GM08714 (cell line): ENCODE results near the gene ABCA12.

ENCODE experiments used
- H3K4me3 ChIP-seq: fragments of 200-500 bp; sonication (Bioruptor generic); 2 replicates; pipeline ENCODE4 v1.5.1; 2014; ENCODE audit warnings: mild to moderate bottlenecking, low read length, inconsistent platforms
- ZNF274 ChIP-seq: IDR thresholded peaks from 2 replicates; pipeline ENCODE4 v1.6.1; 2012; ENCODE audit warnings: mild to moderate bottlenecking, low read depth, low read length

Gene ABCA12

DNA sequence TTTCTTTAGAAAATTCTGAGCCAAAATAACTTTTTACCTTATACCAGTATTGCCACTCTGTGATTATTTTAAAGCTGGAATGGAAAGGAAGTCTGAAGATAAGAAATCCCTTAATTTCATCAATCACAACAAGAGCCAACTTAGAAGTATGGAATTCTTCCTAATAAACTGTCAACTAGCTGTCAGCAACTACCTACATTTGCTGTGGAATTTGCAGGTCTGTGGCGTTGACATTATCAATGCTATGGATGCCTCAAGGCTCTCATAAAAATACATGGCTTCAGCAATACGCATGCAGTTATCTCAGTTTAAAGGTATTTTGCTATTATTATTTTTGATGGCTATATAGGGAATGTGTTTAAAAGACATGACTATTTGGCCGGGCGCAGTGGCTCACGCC lies 108.5 kb downstream of the ABCA12 start:
- no peak for TF ChIP-seq ZNF274
- H3K4me3 ChIP-seq = no peak overlapping the region

- no peak overlapping the region for H3K4me3 ChIP-seq
- no peak for TF ChIP-seq ZNF274
Measured at GRCh38 chr2:215028231-215028630, 110.2 kb downstream of the ABCA12 start.

DNA sequence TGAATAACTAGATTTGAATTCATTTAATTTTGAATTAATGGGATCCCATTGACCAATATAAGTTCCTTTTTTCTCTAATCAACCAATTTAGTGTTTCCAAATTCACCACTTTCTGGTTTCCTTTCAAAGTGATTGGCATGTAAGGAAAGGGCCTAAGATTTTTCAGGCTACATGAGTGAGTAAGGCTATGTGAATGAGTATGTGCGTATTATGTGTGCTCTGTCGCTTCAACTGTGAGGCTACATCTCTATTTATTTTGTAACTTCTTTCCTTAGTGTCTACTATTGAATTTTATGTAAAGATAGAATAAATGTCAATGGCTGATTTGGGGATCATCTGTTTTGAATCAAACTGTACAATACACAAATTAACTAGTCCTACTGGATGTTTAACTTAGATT lies 110.6 kb downstream of the ABCA12 start:
- H3K4me3 ChIP-seq = no peak overlapping the region
- no peak for TF ChIP-seq ZNF274

DNA sequence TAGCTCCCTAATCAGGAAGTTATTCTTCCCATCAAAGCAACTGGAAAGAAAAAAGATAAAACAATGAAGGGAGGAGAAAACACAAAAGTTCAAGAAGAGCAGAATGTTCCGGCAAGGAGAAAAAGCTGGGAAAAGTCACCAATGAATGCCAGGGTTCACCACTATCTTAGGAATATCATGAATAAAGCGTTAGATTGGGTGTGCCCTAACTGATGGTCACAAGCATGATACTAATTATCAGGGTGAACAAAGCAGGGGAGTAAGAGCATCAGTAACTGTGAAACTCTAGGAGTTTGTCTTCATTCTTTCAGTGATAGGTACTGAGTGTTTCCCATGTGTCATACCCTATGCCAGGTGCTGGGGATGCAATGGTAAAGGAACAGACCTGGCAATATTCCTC lies 115.5 kb downstream of the ABCA12 start:
- no peak overlapping the region for H3K4me3 ChIP-seq
- TF ChIP-seq ZNF274 = no peak

GRCh38 chr2:215022418-215022817 lies 116.0 kb downstream of the ABCA12 start:
- no peak overlapping the region for H3K4me3 ChIP-seq
- TF ChIP-seq ZNF274 = no peak

GRCh38 chr2:215020283-215020682 lies 118.1 kb downstream of the ABCA12 start:
- no peak for TF ChIP-seq ZNF274
- no peak overlapping the region for H3K4me3 ChIP-seq

GRCh38 chr2:215019521-215020145 lies 118.8 kb downstream of the ABCA12 start:
- no peak overlapping the region for H3K4me3 ChIP-seq
- TF ChIP-seq ZNF274 = no peak

DNA sequence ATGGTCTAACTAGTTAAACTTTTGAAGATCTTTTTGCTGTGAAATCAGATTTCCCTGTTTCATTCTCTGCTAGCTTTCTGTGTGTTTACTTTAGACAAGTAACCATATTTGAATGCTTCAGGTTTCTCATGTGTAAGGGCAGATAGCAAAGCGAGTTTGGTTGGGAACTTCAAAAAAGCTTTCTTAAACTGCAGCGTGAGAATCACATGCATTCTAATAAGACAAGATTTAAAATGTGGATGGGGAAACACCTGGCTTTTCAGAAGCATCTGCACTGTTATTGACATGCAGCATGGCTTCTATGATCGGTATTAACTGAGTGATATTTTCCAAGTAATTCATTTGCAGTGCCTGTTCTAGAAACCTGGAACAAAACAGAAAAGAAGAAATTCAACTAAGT lies 119.3 kb downstream of the ABCA12 start:
- no peak for TF ChIP-seq ZNF274
- H3K4me3 ChIP-seq = no peak overlapping the region

DNA sequence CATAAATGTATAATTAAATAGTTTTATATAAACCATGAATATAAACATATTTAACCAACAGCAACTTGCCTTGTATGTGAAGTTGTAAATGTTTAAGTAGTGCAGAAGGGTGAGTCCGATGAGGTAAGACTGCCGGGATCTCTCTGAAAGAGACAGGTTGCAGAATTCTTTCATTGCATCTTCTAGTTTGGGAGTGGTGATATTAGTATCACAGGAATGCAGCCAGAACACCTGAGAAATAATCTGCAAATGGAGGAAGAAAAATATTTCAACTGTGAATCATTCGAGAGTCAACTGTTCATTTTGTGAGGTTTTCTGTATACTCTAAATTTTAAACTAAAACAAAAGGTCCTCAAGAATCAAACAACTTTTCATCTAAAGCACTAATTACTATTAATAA lies 123.0 kb downstream of the ABCA12 start:
- no peak for TF ChIP-seq ZNF274
- H3K4me3 ChIP-seq = no peak overlapping the region

- no peak overlapping the region for H3K4me3 ChIP-seq
- TF ChIP-seq ZNF274 = no peak
Measured at GRCh38 chr2:215010390-215010789, 128.0 kb downstream of the ABCA12 start.

GRCh38 chr2:215003001-215003400 lies 135.4 kb downstream of the ABCA12 start:
- H3K4me3 ChIP-seq = no peak overlapping the region
- TF ChIP-seq ZNF274 = no peak

DNA sequence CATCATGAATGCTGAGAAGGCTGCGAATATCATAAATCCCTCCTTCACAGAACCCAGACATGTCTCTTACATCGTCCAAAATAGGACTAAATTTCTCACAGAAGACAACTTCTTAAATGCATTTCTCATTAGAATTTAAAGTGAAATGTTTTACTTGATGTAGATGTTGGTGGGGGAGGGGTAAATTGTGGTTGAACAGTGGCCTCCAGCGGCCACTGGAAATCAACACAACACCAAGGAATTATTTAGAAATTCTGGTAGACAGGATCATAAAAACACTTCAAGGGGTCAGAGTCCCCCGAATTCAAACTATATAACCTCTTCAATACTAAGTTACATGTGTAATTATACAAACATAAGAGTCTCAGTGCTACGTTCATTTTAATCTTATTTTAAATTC lies 135.9 kb downstream of the ABCA12 start:
- H3K4me3 ChIP-seq = no peak overlapping the region
- no peak for TF ChIP-seq ZNF274

DNA sequence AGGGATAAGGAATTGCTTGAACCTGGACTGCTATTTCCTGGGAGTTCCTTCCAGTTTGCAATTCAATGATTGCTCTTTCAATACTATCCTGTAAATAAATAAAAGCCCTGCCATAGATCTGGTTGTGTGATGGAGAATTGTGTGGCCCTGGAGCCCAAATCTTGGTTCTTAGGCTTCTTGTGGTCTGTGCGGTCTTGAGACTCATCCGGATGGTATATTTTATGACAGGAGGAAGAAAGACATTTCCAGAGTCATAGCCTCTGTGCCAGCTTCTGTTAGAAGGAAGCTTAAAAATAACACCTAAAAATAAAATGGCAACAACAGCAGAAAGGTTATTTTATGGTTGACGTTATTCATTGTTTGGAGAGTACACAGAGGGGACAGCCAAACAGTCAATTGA lies 137.7 kb downstream of the ABCA12 start:
- no peak overlapping the region for H3K4me3 ChIP-seq
- TF ChIP-seq ZNF274 = no peak

- no peak for TF ChIP-seq ZNF274
- no peak overlapping the region for H3K4me3 ChIP-seq
Measured at GRCh38 chr2:214995926-214996670, 142.3 kb downstream of the ABCA12 start.

DNA sequence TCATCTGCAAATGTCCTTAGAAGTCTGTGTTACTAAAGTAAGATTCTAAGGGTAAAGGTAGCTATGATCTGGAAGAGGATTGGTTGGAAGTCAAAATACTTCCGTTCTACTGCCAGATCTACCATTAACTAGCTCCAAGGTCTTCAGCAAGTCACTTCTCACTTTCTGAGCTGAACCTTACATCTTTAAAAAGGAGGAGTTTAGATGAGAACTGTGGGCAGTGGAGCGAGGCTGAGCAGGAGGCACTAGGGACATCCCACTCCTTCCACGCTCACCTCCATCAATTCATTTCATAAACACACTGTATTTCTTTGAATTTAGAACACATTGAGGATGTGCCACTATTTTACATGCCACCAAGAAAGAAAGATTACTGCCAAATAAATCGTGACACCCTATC lies 143.0 kb downstream of the ABCA12 start:
- TF ChIP-seq ZNF274 = no peak
- no peak overlapping the region for H3K4me3 ChIP-seq
